WI38 (cell line): Measurements from ENCODE around the gene CCR2.
A peak's percentile ranks its signal among the peaks of the same experiment; 100 is the strongest.

Source experiments
- H3K4me3 ChIP-seq: 2 replicates; pipeline ENCODE4 v1.5.1; 2011; ENCODE audit warnings: low read depth, mild to moderate bottlenecking, control low read depth, low read length
- CTCF ChIP-seq: IDR thresholded peaks from 2 replicates; pipeline ENCODE4 v1.5.1; 2012; ENCODE audit warnings: low read depth, mild to moderate bottlenecking, control low read depth, low read length

The CCR2 gene

GRCh38 chr3:46371519-46372340 lies 17.8 kb downstream of the CCR2 start:
- TF ChIP-seq CTCF, result no peak
- H3K4me3 ChIP-seq, result no peak overlapping the region

GRCh38 chr3:46372492-46373359 lies 18.8 kb downstream of the CCR2 start:
- H3K4me3 ChIP-seq, result no peak overlapping the region
- peak; percentile 45 for TF ChIP-seq CTCF

GRCh38 chr3:46374755-46375154 lies 20.8 kb downstream of the CCR2 start:
- no peak overlapping the region for H3K4me3 ChIP-seq
- TF ChIP-seq CTCF, result no peak

- TF ChIP-seq CTCF, result no peak
- H3K4me3 ChIP-seq, result no peak overlapping the region
Observed at GRCh38 chr3:46375218-46375617, 21.3 kb downstream of the CCR2 start.

- H3K4me3 ChIP-seq, result no peak overlapping the region
- TF ChIP-seq CTCF, result no peak
Observed at GRCh38 chr3:46375814-46376213, 21.9 kb downstream of the CCR2 start.

GRCh38 chr3:46378426-46378942 lies 24.6 kb downstream of the CCR2 start:
- H3K4me3 ChIP-seq, result no peak overlapping the region
- TF ChIP-seq CTCF, result peak; percentile 70
